Measurements from ENCODE around the gene CHRNA4. TPM values are rescaled to one million over a fixed set of nuclear protein-coding genes. Genes with fewer than 3 reads are reported as not detected.

The CHRNA4 gene
- total RNA-seq, 2 experiments from 2014 or later: not detected

DNA sequence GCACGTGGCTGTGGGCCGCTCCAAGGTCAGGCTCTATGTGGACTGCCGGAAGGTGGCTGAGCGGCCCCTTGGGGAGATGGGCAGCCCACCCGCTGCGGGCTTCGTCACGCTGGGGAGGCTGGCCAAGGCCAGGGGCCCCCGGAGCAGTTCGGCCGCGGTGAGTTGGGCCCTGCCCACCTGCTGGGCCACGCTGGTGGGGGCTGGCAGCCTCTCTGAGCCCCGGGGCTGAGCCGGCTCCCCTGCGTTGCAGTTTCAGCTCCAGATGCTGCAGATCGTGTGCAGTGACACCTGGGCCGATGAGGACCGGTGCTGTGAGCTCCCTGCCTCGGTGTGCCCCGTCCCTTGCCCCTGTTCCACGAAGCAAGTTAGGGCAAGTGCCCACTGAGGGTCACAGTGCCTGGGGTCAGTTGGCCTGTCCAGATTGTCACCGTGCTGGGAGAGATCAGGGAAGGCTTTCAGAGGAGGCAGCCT is 41.1 kb downstream of the CHRNA4 start:
- no peaks in the 10 kb centered on the region for H3K9me3 Mint-ChIP-seq
- intact Hi-C loops (cut with DNase I, micrococcal nuclease): no loop called here
- Histone ChIP-seq H3K4me1 (ENCODE audit: insufficient read depth, low read length) (peaks cover 1% of the 10 kb centered on the region), H3K36me3 (ENCODE audit: insufficient read depth, low read length) (no peaks in the 10 kb centered on the region), H3K9me3 (ENCODE audit: control insufficient read depth in 1 of 2, insufficient read depth in 1 of 2, low read length in 2 of 2) (peaks cover 0 to 4% of the 10 kb centered on the region in 2 experiments), H3K27me3 (ENCODE audit: control insufficient read depth in 1 of 2, insufficient read depth in 2 of 2, low read length in 2 of 2) (peaks cover 0 to 6% of the 10 kb centered on the region in 2 experiments), H3K4me3 (ENCODE audit: low read length) (no peak overlapping the region), H3K27ac (ENCODE audit: low read depth in 1 of 2, low read length in 2 of 2) (no peak overlapping the region)
- H3K36me3 Mint-ChIP-seq (ENCODE audit: low read depth): no peaks in the 10 kb centered on the region
- CTCF ChIA-PET: no interaction called here
- H3K4me1 Mint-ChIP-seq (ENCODE audit: low read depth): no peaks in the 10 kb centered on the region
- POLR2A ChIA-PET: no interaction called here
- H3K27me3 Mint-ChIP-seq: peaks cover 11% of the 10 kb centered on the region
- H3K4me3 Mint-ChIP-seq: no peak overlapping the region
- TF ChIP-seq, protein P1, sequence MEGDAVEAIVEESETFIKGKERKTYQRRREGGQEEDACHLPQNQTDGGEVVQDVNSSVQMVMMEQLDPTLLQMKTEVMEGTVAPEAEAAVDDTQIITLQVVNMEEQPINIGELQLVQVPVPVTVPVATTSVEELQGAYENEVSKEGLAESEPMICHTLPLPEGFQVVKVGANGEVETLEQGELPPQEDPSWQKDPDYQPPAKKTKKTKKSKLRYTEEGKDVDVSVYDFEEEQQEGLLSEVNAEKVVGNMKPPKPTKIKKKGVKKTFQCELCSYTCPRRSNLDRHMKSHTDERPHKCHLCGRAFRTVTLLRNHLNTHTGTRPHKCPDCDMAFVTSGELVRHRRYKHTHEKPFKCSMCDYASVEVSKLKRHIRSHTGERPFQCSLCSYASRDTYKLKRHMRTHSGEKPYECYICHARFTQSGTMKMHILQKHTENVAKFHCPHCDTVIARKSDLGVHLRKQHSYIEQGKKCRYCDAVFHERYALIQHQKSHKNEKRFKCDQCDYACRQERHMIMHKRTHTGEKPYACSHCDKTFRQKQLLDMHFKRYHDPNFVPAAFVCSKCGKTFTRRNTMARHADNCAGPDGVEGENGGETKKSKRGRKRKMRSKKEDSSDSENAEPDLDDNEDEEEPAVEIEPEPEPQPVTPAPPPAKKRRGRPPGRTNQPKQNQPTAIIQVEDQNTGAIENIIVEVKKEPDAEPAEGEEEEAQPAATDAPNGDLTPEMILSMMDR (IDR thresholded peaks at IDR 0.05): no peak
- ATAC-seq (ENCODE audit: poor library complexity) (no peak), DNase-seq (no peak)
- no peak overlapping the region for H3K27ac Mint-ChIP-seq

DNA sequence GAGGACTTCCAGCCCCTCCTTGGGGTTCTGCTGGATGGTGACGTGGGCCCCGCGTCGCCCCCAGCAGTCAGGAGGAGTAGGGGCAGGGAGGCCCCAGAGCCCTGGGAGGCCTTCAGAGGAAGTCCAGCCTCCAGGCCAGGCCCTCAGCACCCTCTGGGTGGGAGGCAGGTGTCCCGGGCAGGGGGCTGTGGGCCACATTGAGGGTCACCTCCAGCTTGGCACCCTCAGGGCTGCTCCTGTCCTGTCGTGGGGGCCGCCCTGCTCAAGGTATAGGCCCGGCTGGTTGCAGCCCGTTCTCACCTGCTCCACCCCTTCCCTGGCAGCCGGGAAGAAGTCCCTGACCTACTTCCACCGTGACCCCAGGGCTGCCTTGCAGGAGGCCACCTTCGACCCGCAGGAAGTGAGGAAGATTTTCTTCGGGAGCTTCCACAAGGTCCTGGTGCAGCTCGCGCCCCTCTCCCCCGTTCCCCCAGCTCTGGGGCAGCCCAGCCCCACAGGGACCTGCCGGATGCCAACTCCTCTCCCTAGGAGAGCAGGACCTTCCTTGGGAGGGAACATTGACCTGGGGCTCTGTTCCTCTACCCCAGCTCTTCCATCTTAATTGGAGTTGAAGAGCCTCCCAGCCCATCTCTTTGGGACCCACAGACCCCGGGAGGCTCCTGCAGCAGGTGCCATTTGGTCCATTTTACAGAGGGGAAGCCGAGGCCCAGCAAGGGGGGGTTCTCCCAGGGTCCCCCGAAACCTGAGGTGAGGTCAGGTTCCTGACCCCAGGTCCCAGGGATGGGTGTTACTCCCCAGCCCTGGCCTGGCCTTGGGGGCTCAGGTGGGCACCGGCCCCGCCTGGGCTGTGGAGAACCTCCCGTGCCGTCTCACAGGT is 41.7 kb downstream of the CHRNA4 start:
- intact Hi-C loops (cut with DNase I, micrococcal nuclease): loop anchor here in 1 of 2 experiments (10.0 kb wide), 1 partner anchor 65 kb away; no protein-coding TSS in a partner anchor
- Mint-ChIP-seq H3K27ac (no peak overlapping the region), H3K4me3 (no peak overlapping the region), H3K27me3 (peaks cover 11% of the 10 kb centered on the region), H3K36me3 (ENCODE audit: low read depth) (no peaks in the 10 kb centered on the region), H3K4me1 (ENCODE audit: low read depth) (no peaks in the 10 kb centered on the region), H3K9me3 (no peaks in the 10 kb centered on the region)
- ChIA-PET CTCF (no interaction called here), POLR2A (no interaction called here)
- Histone ChIP-seq H3K27ac (ENCODE audit: low read depth in 1 of 2, low read length in 2 of 2) (no peak overlapping the region), H3K36me3 (ENCODE audit: insufficient read depth, low read length) (no peaks in the 10 kb centered on the region), H3K4me1 (ENCODE audit: insufficient read depth, low read length) (no peaks in the 10 kb centered on the region), H3K4me3 (ENCODE audit: low read length) (no peak overlapping the region), H3K27me3 (ENCODE audit: control insufficient read depth in 1 of 2, insufficient read depth in 2 of 2, low read length in 2 of 2) (peaks cover 0 to 6% of the 10 kb centered on the region in 2 experiments), H3K9me3 (ENCODE audit: control insufficient read depth in 1 of 2, insufficient read depth in 1 of 2, low read length in 2 of 2) (peaks cover 0 to 4% of the 10 kb centered on the region in 2 experiments)
- TF ChIP-seq, protein P1 (IDR thresholded peaks at IDR 0.05): no peak
- ATAC-seq (ENCODE audit: poor library complexity): no peak
- DNase-seq: peak in 1 of 14 experiments; percentile 0

DNA sequence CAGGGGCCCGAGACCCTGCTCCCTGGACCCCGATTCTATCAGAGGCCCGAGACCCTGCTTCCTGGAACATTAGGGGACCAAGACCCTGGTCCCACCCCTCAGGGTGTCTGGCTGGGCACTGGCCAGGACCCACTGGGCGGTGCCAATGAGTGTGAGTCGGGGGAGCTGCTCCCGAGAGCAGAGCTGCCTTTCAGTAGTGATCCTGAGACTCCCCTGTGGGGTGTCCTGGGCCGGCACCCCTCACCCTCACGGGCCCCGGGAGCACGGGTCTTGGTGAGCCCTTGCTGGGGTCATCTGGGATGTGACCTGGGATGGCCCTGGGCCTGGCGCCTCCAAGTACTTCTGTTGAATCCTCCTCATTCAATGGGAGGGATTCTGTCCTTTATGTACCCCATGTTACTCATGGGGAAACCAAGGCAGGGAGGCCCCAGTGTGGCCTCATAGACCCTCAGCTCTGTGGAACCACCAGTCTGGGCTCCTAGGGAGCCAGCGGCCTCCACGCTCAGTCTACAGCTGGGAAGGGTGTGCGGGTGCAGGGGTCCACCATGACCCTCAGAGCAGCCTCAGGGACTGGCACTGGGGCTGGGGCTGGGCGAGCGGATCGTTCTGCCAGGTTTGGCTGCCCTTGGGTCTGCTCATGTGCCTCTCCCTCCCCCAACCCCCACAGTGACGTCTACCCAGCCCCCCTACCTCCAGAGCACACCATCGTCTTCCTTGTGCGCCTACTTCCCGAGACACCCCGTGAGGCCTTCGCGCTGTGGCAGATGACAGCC is 42.6 kb downstream of the CHRNA4 start:
- Histone ChIP-seq H3K4me1 (ENCODE audit: insufficient read depth, low read length) (no peaks in the 10 kb centered on the region), H3K27ac (ENCODE audit: low read depth in 1 of 2, low read length in 2 of 2) (no peak overlapping the region), H3K36me3 (ENCODE audit: insufficient read depth, low read length) (no peaks in the 10 kb centered on the region), H3K27me3 (ENCODE audit: control insufficient read depth in 1 of 2, insufficient read depth in 2 of 2, low read length in 2 of 2) (peaks cover 0 to 6% of the 10 kb centered on the region in 2 experiments), H3K4me3 (ENCODE audit: low read length) (no peak overlapping the region), H3K9me3 (ENCODE audit: control insufficient read depth in 1 of 2, insufficient read depth in 1 of 2, low read length in 2 of 2) (peaks cover 0 to 4% of the 10 kb centered on the region in 2 experiments)
- Mint-ChIP-seq H3K4me3 (no peak overlapping the region), H3K9me3 (no peaks in the 10 kb centered on the region), H3K4me1 (ENCODE audit: low read depth) (no peaks in the 10 kb centered on the region), H3K27me3 (peaks cover 6% of the 10 kb centered on the region), H3K27ac (no peak overlapping the region), H3K36me3 (ENCODE audit: low read depth) (no peaks in the 10 kb centered on the region)
- CTCF ChIA-PET: no interaction called here
- ATAC-seq (ENCODE audit: poor library complexity): no peak
- POLR2A ChIA-PET: no interaction called here
- TF ChIP-seq, protein P1 (IDR thresholded peaks at IDR 0.05): no peak
- DNase-seq: no peak
- intact Hi-C loops (cut with DNase I, micrococcal nuclease): loop anchor here in 1 of 2 experiments (10.0 kb wide), 1 partner anchor 66 kb away; no protein-coding TSS in a partner anchor
